Stimulated activated CD4-positive, alpha-beta T cell treated with anti-CD3 and anti-CD28 coated beads, Interleukin-4, amount 100 ng/mL, for 48 hours (primary cell): ENCODE results near the gene TMEM17.

Experiments used
- DNase-seq, 2 donors: peaks; one replicate each; pipeline ENCODE4 v3.0.0-alpha.2; 2020; ENCODE audit warnings: low read depth in 2 of 2

The TMEM17 gene

DNA sequence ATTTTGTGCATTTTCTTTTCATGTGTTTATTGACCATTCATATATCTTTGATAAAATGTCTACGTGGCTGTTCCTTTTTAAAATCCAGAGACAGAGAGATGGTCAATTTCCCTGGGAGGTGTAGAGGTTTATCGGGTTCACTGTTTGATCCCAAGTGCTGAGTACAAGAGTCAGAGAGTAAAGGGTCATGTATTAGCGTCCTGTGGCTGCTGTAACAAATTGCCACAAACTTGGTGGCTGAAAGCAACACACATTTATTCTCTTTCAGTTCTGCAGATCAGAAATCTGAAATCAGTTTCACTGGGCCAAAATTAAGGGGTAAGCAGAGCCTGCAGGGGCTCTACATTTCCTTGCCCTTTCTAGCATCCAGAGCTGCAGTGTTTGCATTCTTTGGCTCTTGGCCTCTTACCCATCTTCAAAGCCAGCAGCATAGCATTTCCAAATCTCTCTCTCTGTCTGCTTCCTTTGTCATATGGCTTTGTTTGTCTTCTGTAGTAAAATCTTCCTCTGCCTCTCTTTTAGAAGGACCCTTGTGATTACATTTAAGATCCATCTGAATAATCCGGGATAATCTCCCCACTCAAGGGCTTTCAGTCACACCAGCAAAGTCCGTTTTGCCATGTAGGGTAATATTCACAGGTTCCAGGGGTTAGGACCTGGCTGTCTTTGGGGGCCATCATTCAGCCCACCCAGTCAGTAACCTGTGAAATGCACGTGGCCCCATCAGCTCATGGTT, 49.9 kb downstream of the TMEM17 start:
- no peak for DNase-seq

DNA sequence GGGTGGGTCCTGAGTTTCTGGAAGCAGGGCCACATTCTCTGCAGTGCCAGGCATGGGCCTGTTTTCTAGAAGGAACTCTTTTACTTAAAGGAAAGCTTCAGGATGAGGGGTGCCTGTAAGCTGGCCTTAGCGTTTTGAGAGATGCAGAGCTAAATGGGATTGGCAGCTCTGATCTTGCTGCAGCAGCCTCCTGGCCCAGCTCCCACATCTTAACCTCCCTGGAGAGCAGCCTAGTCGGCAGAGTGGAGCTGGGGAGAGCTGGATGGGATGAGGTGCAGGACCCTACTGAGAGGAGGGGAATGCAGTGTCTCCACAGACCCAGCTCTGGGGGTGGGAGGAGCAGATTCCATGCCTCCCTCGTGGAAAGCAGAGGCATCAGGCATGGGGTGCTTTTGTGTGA, 52.0 kb downstream of the TMEM17 start:
- no peak for DNase-seq

DNA sequence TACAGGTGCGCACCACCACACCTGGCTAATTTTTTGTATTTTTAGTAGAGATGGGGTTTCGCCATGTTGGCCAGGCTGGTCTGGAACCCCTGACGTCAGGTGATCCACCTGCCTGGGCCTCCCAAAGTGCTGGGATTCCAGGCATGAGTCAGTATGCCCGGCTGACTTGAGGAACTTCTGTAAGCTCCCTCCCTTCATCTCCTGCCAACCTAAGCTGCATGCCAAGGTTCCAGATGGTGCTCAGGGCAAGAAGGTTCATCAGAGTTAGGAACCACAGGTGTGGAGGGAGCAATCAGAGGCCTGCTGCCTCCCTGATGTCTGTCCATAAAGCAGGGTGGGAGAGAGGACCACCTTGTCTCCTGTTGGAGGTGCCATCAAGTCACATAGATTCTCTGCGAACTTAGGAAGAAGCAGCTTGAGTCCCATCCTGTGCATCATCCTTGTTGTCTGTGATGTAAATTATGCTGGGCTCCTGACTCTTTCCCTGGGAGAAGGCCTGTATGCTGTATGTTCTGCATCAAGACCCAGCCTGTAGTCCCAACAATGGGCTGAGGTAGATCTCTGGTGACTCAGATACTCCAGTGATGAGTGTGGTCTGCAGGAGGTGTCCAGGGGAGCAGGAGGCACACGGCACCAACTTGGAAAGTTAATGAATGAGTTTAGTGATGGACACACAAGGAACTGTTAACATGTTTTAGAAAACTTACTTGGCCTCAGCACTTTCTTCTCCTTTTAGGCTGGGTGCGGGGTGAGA, 53.1 kb downstream of the TMEM17 start:
- no peak for DNase-seq

DNA sequence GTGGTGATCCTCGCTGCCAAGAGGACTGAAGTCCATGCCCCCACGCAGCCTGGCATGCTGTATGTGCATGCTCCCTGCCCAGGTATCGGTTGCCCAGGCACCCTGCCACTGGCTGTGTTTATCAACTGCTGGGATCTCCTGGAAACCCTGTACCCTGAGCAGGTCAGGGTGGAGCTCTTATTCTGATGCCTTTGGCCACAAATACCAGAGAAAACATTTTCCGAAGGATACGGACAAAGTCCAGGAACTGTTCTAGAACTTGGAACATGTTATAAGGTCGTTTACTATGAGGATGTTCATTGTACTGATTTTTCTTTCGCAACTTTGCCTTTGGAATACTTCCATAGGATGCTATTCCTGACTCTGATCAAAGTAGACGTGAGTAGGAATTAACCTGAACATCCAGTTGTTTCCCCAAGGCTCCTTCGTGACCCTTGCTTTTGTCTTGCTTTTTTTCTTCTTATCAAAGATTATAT, 55.2 kb downstream of the TMEM17 start:
- DNase-seq: no peak
